Activated T-helper 2 cell treated with anti-CD3 and anti-CD28 coated beads, Interferon-gamma antibody, Interleukin-2, Interleukin-4, amounts not matched to agents 10 μg/mL and 5 μg/mL and 100 μg/mL, durations not matched to agents 14 hours and 24 hours and 36 hours (primary cell): ENCODE measurements around the gene ISX. TPM values are rescaled to one million over a fixed set of nuclear protein-coding genes. Genes with fewer than 3 reads are reported as not detected.
A peak's percentile ranks its signal among the peaks of the same experiment; 100 is the strongest.
"Not testable (repeated sequence)": the region's sequence is repeated elsewhere in the genome, so short reads cannot be mapped to it uniquely, and the experiment has no call there.

ENCODE experiments used
- DNase-seq: peaks from one replicate; pipeline ENCODE4 v3.0.0; 2021; ENCODE audit warnings: low spot score
- H3K27ac Mint-ChIP-seq: one replicate; pipeline ENCODE4 v1.8.0; 2021; ENCODE audit warnings: mixed read lengths
- H3K27me3 Mint-ChIP-seq: one replicate; pipeline ENCODE4 v1.8.0; 2021; ENCODE audit warnings: low read depth, mixed read lengths
- H3K36me3 Mint-ChIP-seq: one replicate; pipeline ENCODE4 v1.8.0; 2021; ENCODE audit warnings: low read depth, mixed read lengths
- H3K4me1 Mint-ChIP-seq: one replicate; pipeline ENCODE4 v1.8.0; 2021; ENCODE audit warnings: low read depth, mixed read lengths
- H3K4me3 Mint-ChIP-seq: one replicate; pipeline ENCODE4 v1.8.0; 2021; ENCODE audit warnings: low read depth, mild to moderate bottlenecking, moderate library complexity, mixed read lengths
- H3K9me3 Mint-ChIP-seq: one replicate; pipeline ENCODE4 v1.8.0; 2021; ENCODE audit warnings: mixed read lengths
- intact Hi-C: fragments of 100-400 bp; cut with micrococcal nuclease; formaldehyde crosslinking; loops from one replicate; pipeline ENCODE4 v1.15.1; 2023
- total RNA-seq: library from RNA; stranded (reverse); gene quantifications from 2 replicates; pipeline ENCODE4 v1.2.3, GENCODE V29; 2022

ISX gene
- total RNA-seq, result not detected in 2 replicates

GRCh38 chr22:35065796-35066218, at the start of gene ISX:
TSS of gene ISX (plus strand) at chr22:35066158. CDS start at chr22:35067088, 930 bp downstream.
- no peaks in the 10 kb centered on the region for H3K36me3 Mint-ChIP-seq
- H3K27me3 Mint-ChIP-seq, result no peaks in the 10 kb centered on the region
- intact Hi-C loops, result no loop called here
- peaks cover 6% of the 10 kb centered on the region for H3K4me1 Mint-ChIP-seq
- H3K4me3 Mint-ChIP-seq, result no peak within 1 kb of the TSS
- H3K27ac Mint-ChIP-seq, result no peak within 1 kb of the TSS
- H3K9me3 Mint-ChIP-seq, result no peaks in the 10 kb centered on the region
- no peak for DNase-seq

DNA sequence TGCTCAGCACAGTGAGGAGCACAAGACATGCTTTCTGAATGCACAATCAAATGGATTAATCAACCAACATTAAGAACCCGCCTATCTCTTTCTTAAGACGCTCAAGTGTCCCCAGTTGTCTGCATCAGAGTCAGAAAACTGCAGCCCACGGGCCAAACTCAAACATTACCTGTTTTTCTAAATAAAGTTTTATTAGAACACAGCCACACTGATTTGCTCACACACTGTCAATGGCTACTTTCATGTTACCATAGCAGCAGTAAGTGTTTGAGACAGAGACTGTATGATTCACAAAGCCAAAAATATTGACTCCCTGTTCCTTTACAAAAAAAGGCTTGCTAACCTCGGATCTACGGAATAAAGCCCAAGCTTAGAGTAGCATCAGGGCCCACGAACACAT, 49.0 kb upstream of the ISX start:
- no peak for DNase-seq
- no peak overlapping the region for H3K4me3 Mint-ChIP-seq
- intact Hi-C loops, result no loop called here
- no peaks in the 10 kb centered on the region for H3K36me3 Mint-ChIP-seq
- H3K4me1 Mint-ChIP-seq, result no peaks in the 10 kb centered on the region
- no peak overlapping the region for H3K27ac Mint-ChIP-seq
- H3K27me3 Mint-ChIP-seq, result no peaks in the 10 kb centered on the region
- H3K9me3 Mint-ChIP-seq, result no peaks in the 10 kb centered on the region

GRCh38 chr22:35018995-35019394, 47.0 kb upstream of the ISX start:
- intact Hi-C loops, result no loop called here
- no peak for DNase-seq
- H3K27ac Mint-ChIP-seq, result no peak overlapping the region
- H3K36me3 Mint-ChIP-seq, result no peaks in the 10 kb centered on the region
- H3K27me3 Mint-ChIP-seq, result no peaks in the 10 kb centered on the region
- H3K4me3 Mint-ChIP-seq, result no peak overlapping the region
- no peaks in the 10 kb centered on the region for H3K9me3 Mint-ChIP-seq
- no peaks in the 10 kb centered on the region for H3K4me1 Mint-ChIP-seq

DNA sequence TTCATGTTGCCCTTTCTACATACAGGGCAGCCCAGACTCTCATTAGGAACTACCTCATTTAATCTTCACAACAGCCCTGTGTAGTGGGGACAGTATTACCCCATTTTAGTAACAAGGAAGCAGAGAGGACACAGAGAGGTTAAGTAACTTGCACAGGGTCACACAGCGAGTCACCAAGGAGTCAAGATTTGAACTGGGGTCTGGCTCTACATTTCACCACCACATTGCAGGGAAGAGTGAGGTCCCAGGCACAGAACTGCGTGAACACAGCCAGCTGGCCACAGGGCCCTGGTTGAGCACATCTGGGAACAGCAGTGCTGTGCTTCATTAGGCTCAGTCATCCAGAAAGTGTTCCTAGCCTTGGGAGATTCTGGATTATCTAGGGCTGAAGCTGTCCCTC, 45.4 kb upstream of the ISX start:
- Mint-ChIP-seq H3K9me3 (no peaks in the 10 kb centered on the region), H3K27ac (no peak overlapping the region), H3K36me3 (no peaks in the 10 kb centered on the region), H3K4me1 (peaks cover 1% of the 10 kb centered on the region), H3K4me3 (no peak overlapping the region), H3K27me3 (peaks cover 2% of the 10 kb centered on the region)
- intact Hi-C loops, result loop anchor here (5.0 to 10.0 kb wide), 3 partner anchors 176 to 1716 kb away; partner anchors contain the start of gene LARGE1
- DNase-seq, result no peak

- H3K27me3 Mint-ChIP-seq, result peaks cover 2% of the 10 kb centered on the region
- H3K36me3 Mint-ChIP-seq, result no peaks in the 10 kb centered on the region
- DNase-seq, result no peak
- intact Hi-C loops, result loop anchor here (5.0 to 10.0 kb wide), 3 partner anchors 176 to 1716 kb away; partner anchors contain the start of gene LARGE1
- H3K27ac Mint-ChIP-seq, result no peak overlapping the region
- no peaks in the 10 kb centered on the region for H3K9me3 Mint-ChIP-seq
- H3K4me1 Mint-ChIP-seq, result peaks cover 1% of the 10 kb centered on the region
- H3K4me3 Mint-ChIP-seq, result no peak overlapping the region
Measured at GRCh38 chr22:35021161-35021560, 44.8 kb upstream of the ISX start.

- H3K9me3 Mint-ChIP-seq, result no peaks in the 10 kb centered on the region
- no peaks in the 10 kb centered on the region for H3K36me3 Mint-ChIP-seq
- no peak overlapping the region for H3K4me3 Mint-ChIP-seq
- H3K27me3 Mint-ChIP-seq, result peaks cover 2% of the 10 kb centered on the region
- intact Hi-C loops, result loop anchor here (5.0 to 10.0 kb wide), 3 partner anchors 177 to 1717 kb away; partner anchors contain the start of gene LARGE1
- H3K4me1 Mint-ChIP-seq, result peaks cover 1% of the 10 kb centered on the region
- no peak for DNase-seq
- H3K27ac Mint-ChIP-seq, result no peak overlapping the region
Measured at GRCh38 chr22:35022291-35022690, 43.7 kb upstream of the ISX start.

DNA sequence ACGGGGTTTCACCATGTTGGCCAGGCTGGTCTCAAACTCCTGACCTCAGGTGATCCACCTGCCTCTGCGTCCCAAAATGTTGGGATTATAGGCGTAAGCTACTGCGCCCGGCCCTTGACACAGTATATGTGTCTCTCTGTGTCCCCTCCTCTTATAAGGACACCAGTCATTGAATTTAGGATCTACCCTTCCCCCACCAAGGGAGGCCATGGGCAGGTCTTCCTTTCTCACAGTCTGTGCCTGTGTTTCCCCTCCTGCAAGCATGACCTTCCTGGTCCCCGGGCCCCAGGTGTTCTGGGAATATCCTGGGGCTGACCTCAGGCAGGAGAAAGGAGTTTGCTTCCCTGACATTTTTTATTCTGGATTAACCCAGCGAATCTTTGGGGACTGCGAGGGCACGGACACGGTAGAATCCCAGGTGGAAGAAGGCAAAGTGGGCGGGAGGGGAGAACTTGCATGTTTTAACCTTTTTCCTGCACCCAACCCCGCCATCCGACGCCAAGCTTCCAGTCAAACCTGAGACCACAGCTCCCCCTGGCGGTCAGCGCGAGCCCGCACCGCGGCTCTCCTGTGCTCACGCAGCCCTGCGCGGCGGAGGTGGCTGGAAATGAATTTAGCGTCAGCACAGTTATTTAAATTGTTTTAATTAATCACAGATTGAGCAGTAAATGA, 42.1 kb upstream of the ISX start:
- Mint-ChIP-seq H3K4me1 (peaks cover 1% of the 10 kb centered on the region), H3K4me3 (no peak overlapping the region), H3K36me3 (no peaks in the 10 kb centered on the region), H3K27ac (no peak overlapping the region), H3K27me3 (peaks cover 2% of the 10 kb centered on the region), H3K9me3 (no peaks in the 10 kb centered on the region)
- peak; percentile 42 for DNase-seq
- intact Hi-C loops, result loop anchor here (5.0 to 10.0 kb wide), 3 partner anchors 179 to 1719 kb away; partner anchors contain the start of gene LARGE1

GRCh38 chr22:35024364-35024692, 41.6 kb upstream of the ISX start:
- H3K27ac Mint-ChIP-seq, result no peak overlapping the region
- H3K36me3 Mint-ChIP-seq, result no peaks in the 10 kb centered on the region
- H3K4me3 Mint-ChIP-seq, result no peak overlapping the region
- intact Hi-C loops, result loop anchor here (5.0 to 10.0 kb wide), 3 partner anchors 180 to 1720 kb away; partner anchors contain the start of gene LARGE1
- H3K9me3 Mint-ChIP-seq, result no peaks in the 10 kb centered on the region
- peaks cover 1% of the 10 kb centered on the region for H3K4me1 Mint-ChIP-seq
- DNase-seq, result no peak
- H3K27me3 Mint-ChIP-seq, result peaks cover 2% of the 10 kb centered on the region

DNA sequence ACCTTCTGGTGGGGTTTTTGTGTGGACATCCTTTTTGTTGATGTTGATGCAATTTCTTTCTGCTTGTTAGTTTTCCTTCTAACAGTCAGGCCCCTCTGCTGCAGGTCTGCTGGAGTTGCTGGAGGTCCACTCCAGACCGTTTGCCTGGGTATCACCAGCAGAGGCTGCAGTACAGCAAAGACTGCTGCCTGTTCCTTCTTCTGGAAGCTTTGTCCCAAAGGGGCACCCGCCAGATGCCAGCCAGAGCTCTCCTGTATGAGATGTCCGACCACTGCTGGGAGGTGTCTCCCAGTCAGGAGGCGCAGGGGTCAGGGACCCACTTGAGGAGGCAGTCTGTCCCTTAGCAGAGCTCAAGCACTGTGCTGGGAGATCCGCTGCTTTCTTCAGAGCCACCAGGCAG, 35.8 kb upstream of the ISX start:
- H3K9me3 Mint-ChIP-seq, H3K4me3 Mint-ChIP-seq, H3K4me1 Mint-ChIP-seq, H3K27ac Mint-ChIP-seq, H3K36me3 Mint-ChIP-seq, H3K27me3 Mint-ChIP-seq, intact Hi-C loops, DNase-seq: not testable (repeated sequence)

- no peaks in the 10 kb centered on the region for H3K4me1 Mint-ChIP-seq
- H3K9me3 Mint-ChIP-seq, result no peaks in the 10 kb centered on the region
- no peak overlapping the region for H3K27ac Mint-ChIP-seq
- H3K4me3 Mint-ChIP-seq, result no peak overlapping the region
- H3K27me3 Mint-ChIP-seq, result no peaks in the 10 kb centered on the region
- no peak for DNase-seq
- intact Hi-C loops, result no loop called here
- no peaks in the 10 kb centered on the region for H3K36me3 Mint-ChIP-seq
Measured at GRCh38 chr22:35032571-35032970, 33.4 kb upstream of the ISX start.

DNA sequence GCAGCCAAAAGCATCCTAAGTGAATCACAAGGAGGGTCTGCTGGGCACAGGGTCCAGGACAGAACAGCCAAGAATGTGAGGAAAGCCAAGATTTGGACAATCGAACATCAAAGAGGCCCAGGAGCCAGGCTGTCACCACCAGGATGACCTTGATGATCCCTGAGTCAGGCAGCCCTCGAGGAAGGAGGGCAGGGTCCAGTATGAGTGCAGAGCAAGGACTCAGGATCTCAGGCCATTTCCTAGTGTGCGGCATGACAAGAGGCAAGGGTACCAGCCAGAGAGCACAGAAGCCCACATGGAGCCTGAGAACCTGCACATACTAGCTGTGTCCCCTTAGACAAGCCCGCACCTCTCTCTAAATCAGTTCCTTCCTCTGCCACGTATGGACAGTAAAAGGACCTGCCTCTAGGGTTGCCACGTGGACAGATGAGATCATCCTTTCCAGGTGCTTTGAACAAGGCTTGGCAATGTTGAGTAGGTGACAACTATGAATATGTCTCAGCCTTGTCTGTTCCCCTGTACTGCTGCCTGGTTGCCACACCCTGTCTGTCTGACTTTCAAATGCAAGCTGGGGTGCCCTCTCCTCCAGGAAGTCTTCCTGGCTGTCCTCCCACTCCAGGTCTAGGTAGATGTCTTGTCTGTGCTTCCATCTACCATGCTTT, 32.2 kb upstream of the ISX start:
- no peaks in the 10 kb centered on the region for H3K36me3 Mint-ChIP-seq
- H3K27ac Mint-ChIP-seq, result no peak overlapping the region
- no peaks in the 10 kb centered on the region for H3K27me3 Mint-ChIP-seq
- no peaks in the 10 kb centered on the region for H3K9me3 Mint-ChIP-seq
- no peaks in the 10 kb centered on the region for H3K4me1 Mint-ChIP-seq
- intact Hi-C loops, result no loop called here
- no peak overlapping the region for H3K4me3 Mint-ChIP-seq
- no peak for DNase-seq

GRCh38 chr22:35034963-35035362, 31.0 kb upstream of the ISX start:
- Mint-ChIP-seq H3K9me3 (no peaks in the 10 kb centered on the region), H3K4me1 (no peaks in the 10 kb centered on the region), H3K27ac (no peak overlapping the region), H3K36me3 (no peaks in the 10 kb centered on the region), H3K4me3 (no peak overlapping the region), H3K27me3 (no peaks in the 10 kb centered on the region)
- no peak for DNase-seq
- intact Hi-C loops, result no loop called here

DNA sequence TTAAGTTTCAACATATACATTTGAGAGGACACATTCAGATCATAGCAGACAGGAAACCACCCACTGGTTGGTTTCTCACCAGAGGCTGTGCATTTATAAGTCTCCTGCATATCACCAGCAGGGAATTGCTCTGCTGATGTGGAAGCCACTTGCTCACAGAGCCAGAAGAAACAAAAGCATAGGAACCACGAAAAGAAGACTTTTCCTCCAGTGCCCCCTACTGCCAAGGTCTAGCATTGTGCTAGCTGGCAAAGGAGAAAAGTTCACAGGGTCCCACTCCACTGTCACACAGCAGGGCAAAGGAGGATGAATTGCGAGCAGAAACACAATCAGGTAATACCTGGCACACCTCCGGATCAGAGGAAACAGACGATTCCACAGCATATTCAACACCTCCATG, 28.9 kb upstream of the ISX start:
- no peak for DNase-seq
- no peak overlapping the region for H3K27ac Mint-ChIP-seq
- no peak overlapping the region for H3K4me3 Mint-ChIP-seq
- no peaks in the 10 kb centered on the region for H3K36me3 Mint-ChIP-seq
- intact Hi-C loops, result no loop called here
- no peaks in the 10 kb centered on the region for H3K4me1 Mint-ChIP-seq
- H3K9me3 Mint-ChIP-seq, result no peaks in the 10 kb centered on the region
- no peaks in the 10 kb centered on the region for H3K27me3 Mint-ChIP-seq
